NCI-H2171 treated with DMSO at 0.1 percent for 48 hours (cell line): Measurements from ENCODE around the gene NUTM2F.
"Not testable (repeated sequence)": the region's sequence is repeated elsewhere in the genome, so short reads cannot be mapped to it uniquely, and the experiment has no call there.

ENCODE experiments used
- DNase-seq: peaks from one replicate; lab custom pipeline; 2025; lab: John Stamatoyannopoulos, UW

The NUTM2F gene

DNA sequence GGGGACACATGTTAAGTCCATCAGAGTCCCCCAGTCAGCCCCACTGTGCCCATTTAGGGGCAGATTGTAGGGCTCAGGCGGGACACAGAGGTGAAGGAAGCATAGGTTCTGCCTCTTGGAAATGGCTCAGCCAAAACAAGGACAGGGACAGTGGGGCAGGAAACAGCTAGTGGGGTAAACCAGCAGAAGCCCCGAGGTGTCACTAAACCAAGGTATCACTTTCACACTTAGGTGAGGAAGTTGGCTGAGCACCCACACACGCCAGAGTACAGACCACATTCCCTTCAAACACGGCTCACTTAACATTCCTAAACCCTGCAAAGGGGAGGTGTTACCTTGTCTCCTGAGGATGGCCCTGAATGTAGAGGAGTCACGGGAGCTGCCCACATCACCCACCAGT lies 12.2 kb downstream of the NUTM2F start:
- not testable (repeated sequence) for DNase-seq

DNA sequence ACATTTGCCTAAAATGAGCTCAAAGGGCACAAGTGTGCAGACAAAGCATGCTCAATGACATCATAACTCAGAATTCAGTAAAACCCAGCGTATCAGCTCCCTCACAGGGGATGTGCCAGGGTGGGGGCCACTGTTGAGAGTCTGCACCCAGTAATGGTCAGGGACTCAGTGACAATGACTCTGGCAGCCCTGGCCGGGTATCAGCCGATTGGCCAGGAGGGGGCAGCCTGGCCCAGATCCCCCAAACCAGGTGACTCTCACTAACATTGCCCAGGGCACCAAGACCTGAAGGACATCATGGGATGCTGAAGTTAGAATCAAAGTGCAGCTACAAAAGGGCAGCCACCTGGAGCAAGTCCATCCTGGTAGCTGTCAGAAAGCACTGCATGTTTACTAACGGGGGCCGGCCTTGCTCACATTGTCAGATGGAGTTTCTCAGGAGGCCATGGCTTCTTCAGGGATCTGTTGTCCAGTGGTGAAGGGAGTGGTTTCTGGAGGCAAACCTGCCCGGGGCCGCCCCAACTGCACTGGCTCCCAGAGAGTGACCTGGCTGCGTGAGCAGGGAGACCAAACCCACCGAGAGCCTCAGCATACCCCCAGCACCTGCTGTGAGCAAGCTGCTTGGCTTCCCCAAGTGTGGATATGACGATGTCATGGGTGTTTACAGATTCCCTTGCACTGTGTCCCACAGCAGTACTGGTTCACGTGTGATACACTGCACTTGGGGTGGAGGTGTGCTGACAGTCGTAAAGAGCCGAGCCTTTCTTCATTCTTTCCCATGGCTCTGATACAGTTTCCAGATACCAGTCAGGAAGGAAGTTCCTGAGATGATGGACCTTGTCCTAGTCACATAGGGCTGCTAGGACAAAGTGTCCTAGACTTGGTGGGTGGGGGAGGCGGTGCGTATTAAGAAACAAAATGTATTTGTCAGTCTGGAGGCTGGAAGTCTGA lies 13.1 kb downstream of the NUTM2F start:
- DNase-seq: not testable (repeated sequence)

DNA sequence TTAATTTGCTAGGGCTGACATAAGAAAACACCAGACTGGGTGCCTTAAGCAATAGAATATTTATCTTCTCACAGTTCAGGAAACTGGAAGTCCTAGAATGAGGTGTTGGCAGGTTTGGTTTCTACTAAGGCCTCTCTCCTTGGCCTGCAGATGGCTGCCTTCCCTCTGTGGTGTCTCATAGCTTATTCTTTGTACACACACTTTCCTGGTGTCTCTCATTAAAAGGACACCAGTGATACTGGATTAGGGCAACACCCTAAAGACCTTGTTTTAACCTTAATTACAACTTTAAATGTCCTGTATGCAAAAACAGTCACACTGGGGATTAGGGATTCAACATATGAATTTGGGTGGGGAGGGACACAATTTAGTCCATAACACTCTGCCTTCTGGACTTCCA lies 25.1 kb downstream of the NUTM2F start:
- DNase-seq: no peak

DNA sequence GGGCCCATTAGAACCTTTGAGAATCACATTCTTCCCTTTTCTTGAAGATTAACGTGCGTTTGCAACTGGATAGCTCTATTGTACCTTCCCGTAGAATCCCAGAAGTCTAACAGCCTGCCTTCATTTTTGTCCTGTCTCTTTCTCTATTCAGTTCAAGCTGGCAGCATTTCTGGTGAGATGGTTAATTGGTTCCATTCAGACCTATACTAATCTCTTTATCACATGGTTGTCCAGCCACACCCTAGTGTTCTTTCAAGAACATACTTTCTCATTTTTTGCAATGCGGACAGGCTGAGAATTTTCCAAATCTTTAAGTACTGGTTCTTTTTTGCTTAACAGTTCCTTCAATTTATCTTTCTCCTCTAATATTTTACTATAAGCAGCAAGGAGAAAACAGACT lies 26.0 kb downstream of the NUTM2F start:
- no peak for DNase-seq

DNA sequence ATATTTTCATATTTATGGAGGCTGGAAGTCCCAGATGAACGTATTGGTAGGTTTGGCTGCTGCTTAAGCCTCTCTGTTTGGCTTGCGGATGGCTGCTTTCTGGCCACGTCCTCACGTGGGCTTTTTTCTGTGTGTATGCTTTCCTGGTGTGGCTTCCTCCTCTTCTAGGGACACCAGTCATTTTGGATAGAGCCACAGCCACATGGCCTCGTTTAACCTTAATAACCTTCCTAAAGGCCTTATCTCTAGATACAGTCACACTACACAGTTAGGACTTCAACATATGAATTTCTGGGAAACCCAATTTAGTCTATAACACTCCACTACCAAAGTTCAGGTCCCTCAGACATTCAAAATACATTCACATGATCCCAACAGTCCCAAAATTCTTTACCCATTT lies 26.9 kb downstream of the NUTM2F start:
- no peak for DNase-seq

DNA sequence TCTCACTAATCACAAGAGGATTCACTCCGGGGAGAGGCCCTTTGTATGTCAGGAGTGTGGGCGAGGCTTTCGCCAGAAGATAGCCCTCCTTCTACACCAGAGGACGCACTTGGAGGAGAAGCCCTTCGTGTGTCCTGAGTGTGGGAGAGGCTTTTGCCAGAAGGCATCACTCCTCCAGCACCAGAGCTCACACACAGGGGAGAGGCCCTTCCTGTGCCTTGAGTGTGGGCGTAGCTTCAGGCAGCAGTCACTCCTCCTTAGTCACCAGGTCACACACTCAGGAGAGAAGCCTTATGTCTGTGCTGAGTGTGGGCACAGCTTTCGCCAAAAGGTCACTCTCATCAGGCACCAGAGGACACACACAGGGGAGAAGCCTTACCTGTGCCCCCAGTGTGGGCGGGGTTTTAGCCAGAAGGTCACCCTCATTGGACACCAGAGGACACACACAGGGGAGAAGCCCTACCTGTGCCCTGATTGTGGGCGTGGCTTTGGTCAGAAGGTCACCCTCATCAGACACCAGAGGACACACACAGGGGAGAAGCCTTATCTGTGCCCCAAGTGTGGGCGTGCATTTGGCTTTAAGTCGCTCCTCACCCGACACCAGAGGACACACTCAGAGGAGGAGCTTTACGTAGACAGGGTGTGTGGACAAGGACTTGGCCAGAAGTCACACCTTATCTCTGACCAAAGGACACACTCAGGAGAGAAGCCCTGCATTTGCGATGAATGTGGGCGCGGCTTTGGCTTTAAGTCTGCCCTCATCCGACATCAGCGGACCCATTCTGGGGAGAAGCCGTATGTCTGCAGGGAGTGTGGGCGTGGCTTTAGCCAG lies 27.8 kb downstream of the NUTM2F start:
- no peak for DNase-seq

DNA sequence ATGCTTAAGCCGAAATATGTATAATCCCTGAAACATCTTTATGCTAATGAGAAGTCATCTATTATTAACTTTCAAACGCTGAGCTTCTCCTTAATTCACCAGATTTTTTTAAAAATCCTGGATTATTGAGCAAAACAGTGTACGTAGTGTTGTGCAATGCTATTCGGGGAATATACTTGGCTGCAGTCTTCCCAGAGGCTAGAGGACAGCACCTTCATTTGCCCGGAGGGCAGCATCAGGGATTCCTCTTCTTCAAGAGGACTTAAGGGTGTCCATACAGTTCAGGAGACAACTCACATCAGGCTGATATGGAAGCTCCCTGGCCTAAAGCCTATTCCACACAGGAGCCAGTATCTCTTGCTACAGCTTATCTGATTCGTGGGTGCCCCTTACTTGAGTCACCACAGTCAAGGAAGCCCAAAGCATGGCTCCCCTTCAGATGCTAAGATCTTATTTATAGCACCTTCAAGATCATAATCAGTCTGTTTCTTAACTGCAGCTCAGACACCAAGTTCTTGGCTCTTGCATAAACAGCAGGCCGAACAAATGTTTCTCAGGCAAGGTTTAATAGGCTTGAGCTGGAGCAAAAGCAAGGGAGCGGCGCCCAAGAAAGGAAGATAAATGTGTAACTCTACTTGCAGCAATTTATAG lies 29.4 kb downstream of the NUTM2F start:
- no peak for DNase-seq

DNA sequence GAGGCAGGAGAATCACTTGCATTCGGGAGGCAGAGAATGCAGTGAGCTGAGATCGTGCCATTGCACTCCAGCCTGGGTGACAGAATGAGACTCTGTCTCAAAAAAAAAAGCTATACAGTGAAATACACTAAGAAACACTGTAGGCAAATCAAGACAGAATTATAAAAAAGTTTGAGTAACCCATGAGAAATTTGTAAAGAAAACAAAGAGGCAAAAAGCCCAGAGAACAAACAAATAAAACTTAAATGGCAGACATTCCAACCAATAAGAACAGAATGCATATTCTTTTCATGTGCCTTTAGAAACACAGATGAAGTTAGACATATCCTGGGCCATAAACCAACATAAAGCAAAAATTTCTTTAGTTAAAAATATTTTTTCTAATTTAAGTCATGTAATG lies 38.8 kb downstream of the NUTM2F start:
- no peak for DNase-seq

DNA sequence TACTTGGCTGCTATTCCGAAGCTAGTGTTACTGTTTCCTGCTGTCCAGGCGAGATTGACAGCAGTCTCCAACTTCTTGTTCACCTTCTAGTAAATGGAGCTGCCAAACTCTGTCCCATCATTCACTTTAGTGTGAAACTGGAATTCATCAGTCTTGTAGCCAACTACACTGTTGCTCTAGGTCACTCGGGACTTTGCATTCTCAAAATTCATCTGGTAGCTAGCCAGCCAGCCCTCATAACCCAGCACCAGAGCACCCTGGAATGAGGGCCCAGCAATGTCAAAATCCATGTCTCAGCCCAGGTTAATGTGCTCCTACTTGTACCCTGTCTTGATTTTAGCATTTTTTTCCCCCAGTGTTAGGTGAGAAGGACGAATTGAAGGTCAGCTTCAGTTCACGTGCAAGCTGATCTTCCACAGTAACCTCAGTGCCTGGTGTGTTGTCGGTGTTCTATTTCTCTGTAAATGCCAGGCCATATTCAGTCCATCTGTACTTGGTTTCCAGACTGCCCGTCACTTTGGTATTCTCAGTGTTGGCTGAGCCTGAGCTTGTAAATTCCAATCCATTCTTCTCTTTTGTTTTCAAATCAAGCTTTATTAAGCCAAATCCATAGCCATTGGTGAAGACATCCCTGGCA lies 40.4 kb downstream of the NUTM2F start:
- DNase-seq: peak; percentile 36

DNA sequence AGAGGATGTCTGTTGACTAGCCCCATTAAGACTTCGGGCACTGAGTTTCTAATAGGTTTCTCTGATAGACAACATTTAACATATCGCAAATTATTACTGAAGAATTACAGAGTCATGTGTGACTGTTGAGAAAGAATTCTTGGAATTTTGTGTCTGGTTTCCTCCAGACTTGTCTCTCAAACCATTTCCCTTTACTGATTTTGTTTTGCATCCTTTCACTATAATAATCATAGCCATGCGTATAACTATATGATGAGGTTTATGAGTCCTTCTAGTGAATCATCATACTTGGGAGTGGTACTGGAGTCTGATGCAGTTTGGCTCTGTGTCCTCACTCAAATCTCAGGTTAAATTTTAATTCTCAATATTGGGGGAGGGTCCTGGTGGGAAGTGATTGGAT lies 42.3 kb downstream of the NUTM2F start:
- DNase-seq: no peak

DNA sequence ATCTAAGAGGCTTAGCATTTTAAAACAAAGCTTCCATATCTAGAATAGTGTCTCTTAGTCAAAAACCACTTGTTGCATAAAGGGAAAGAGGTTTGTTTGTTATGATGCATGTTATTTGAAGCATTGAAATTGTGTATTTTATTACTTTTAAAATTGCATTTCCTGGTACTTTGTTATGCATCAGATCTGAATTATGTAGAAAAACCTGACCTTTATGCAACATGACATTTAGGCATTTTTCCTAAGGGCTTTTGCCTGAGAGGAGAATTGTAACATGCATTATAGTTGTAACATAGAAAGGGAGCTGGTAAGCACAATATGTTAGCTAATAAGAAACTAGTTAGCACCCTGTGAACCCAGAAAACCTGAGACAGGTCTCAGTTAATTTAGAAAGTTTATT lies 47.3 kb downstream of the NUTM2F start:
- no peak for DNase-seq

DNA sequence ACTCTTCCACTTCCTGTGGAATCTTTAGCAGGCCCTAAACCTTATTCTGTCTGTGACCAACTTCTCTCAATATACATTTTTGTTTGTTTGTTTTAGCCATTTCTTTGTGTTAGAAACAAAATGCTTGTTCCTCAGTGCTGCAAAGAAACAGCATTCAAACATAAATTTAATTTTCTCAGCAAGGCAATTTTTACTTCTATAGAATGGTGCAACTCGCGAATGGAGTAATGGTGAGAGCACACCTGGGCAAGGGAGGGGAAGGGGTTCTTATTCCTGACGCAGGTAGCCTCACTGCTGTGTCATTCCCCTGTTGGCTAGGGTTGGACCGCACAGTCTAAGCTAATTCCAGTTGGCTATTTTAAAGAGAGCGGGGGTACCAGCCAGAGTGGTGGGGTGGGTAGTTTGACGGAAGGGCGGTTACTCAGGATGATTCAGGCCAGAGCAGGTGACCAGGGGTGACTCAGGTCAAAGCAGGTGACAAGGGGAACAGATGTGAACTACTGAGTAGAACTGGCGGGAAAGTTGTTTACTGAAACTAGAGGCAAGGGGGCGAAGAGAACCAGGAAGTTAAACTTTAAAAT lies 47.9 kb downstream of the NUTM2F start:
- DNase-seq: no peak

DNA sequence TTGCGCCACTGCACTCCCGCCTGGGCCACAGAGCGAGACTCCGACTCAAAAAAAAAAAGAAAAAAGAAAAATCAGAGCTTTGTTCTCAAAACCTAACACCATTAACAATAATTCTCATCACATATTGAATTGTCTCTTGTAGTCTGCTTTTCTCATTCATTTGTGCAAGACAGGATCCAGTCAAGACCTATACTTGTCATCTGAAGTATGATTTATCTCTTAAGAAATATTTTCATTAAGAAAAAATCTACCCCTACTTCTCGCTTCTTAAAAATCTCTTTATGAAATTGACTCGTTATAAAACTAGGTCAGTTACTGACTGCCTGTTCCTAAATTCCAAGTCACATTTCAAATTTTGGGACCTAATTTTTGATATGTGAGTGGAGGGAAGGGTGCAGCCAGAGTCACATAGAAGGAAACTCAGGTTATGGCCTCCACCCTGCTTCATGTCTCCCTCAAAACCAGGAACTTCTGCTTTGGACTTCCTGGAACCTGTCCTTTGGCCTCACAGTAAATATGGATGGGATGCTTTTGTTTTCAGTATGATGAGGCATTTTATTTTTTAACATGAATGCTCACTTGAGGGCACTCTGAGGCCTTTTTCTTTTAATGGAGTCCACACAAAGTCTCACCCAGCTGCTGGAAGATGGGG lies 50.4 kb downstream of the NUTM2F start:
- DNase-seq: no peak

DNA sequence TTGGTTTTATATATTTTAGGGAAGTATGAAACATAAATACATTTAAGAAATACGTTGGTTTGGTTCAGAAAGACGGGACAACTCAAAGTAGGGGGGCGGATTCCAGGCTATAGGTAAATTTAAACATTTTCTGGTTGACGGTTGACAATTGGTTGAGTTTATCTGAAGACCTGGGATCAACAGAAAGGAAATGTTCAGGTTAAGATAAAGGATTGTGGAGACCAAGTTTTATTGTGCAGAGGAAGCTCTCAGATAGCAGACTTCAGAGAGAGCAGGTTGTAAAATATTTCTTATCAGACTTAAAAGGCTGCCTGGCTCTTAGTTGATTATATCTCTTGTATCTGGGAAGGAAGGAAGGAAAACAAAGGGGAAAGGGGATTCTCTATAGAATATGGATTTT lies 51.4 kb downstream of the NUTM2F start:
- DNase-seq: not testable (repeated sequence)

DNA sequence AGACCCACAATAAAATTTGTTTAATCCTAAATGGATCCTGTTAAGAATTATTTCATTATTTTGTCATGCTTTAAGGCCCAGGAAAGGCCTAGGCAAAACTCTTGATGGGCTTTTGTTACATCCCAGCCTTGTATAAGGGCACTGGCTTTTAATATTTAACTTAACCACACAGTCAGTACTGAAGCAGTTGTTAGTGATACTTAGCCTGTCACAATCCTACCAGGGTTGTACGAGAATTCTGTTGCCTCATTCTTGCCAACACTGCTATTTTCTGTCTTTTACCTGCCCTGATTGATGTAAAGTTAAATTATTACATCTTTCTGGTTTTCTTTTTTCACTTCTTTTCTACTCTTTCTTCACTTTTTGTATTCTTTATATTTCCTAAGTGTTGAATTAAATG lies 58.4 kb downstream of the NUTM2F start:
- no peak for DNase-seq

DNA sequence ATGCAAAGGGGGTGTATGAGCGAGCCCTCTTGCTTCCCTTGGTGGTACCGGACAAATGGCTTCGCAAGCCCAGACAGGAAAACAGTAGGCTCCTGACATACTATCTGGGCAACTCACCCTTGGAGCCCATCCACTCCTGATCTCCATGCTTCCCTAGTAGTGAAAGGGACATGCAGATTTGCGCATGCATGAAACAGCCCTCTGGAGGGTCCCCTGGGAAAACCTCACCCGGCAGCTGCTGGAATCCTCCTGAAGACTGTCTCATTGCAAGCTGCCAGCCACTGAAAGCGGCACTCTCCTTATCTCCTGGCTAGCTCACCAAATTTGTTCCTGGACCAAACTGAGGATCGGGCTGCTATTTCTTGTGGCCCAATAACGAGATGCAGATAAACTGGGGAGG lies 59.2 kb downstream of the NUTM2F start:
- DNase-seq: peak; percentile 89
